PC-3 (cell line): Measurements from ENCODE around the gene CD81. TPM values are rescaled to one million over a fixed set of nuclear protein-coding genes. Genes with fewer than 3 reads are reported as not detected.

Experiments used
- ATAC-seq: fragments of 200-7000 bp; cut with Tn5 transposase; 2 replicates; pipeline ENCODE4 v1.9.1; 2020; ENCODE audit warnings: mild to moderate bottlenecking, moderate library complexity
- BruUV-seq: library from RNA; stranded (reverse); fragments of 400-500 nt; replicated peaks from 2 replicates; lab custom pipeline; 2021; lab: Mats Ljungman, UMichigan
- CTCF ChIA-PET: fragments of 300-600 bp; sonication (Branson Sonifier 250); formaldehyde crosslinking; loops from one replicate; lab custom pipeline; 2022; ENCODE audit warnings: antibody characterized with exemption; lab: Charles Lee
- POLR2A ChIA-PET: fragments of 300-600 bp; sonication (Branson Sonifier 250); formaldehyde crosslinking; loops from one replicate; lab custom pipeline; 2022; ENCODE audit warnings: antibody characterized with exemption; ENCODE audit not compliant: unreplicated experiment; lab: Charles Lee
- DNase-seq: peaks from one replicate; pipeline ENCODE4 v3.0.0-alpha.2; 2015
- H2AFZ ChIP-seq: fragments of 300-600 bp; sonication (generic); 2 replicates; pipeline ENCODE4 v1.6.0; 2016; ENCODE audit warnings: antibody characterized with exemption, low read length
- H3F3A ChIP-seq: fragments of 300-600 bp; sonication (generic); one replicate; pipeline ENCODE4 v1.6.0; 2017; ENCODE audit warnings: antibody characterized with exemption, low read length, control low read depth, mild to moderate bottlenecking; ENCODE audit not compliant: unreplicated experiment
- H3K27ac ChIP-seq: fragments of 300-600 bp; sonication (generic); 2 replicates; pipeline ENCODE4 v1.5.1; 2016; ENCODE audit warnings: mild to moderate bottlenecking, low read length
- H3K27me3 ChIP-seq: fragments of 300-600 bp; sonication (generic); 2 replicates; pipeline ENCODE4 v1.6.1; 2016; ENCODE audit warnings: low read length, mixed read lengths
- H3K36me3 ChIP-seq: fragments of 300-600 bp; sonication (generic); 2 replicates; pipeline ENCODE4 v1.6.1; 2016; ENCODE audit warnings: low read depth, mixed run types, low read length, mixed read lengths
- H3K4me1 ChIP-seq: fragments of 300-600 bp; sonication (generic); 2 replicates; pipeline ENCODE4 v1.5.1; 2016; ENCODE audit warnings: low read length; ENCODE audit not compliant: insufficient read depth
- H3K4me2 ChIP-seq: fragments of 300-600 bp; sonication (generic); 2 replicates; pipeline ENCODE4 v1.6.0; 2016; ENCODE audit warnings: low read length
- H3K4me3 ChIP-seq: fragments of 300-600 bp; sonication (generic); 2 replicates; pipeline ENCODE4 v1.5.1; 2016; ENCODE audit warnings: mild to moderate bottlenecking, low read length, mixed read lengths
- H3K79me2 ChIP-seq: fragments of 300-600 bp; sonication (generic); 2 replicates; pipeline ENCODE4 v1.6.1; 2017; ENCODE audit warnings: low read length, mixed read lengths
- H3K9ac ChIP-seq: fragments of 300-600 bp; sonication (generic); 2 replicates; pipeline ENCODE4 v1.6.0; 2016; ENCODE audit warnings: mild to moderate bottlenecking, low read length
- H3K9me2 ChIP-seq: fragments of 300-600 bp; sonication (generic); replicated peaks from 2 replicates; pipeline ENCODE4 v1.6.1; 2016; ENCODE audit warnings: mixed run types, low read length, mixed read lengths
- H3K9me3 ChIP-seq: fragments of 300-600 bp; sonication (generic); 2 replicates; pipeline ENCODE4 v1.6.1; 2016; ENCODE audit warnings: low read length, mixed read lengths
- H4K20me1 ChIP-seq: fragments of 300-600 bp; sonication (generic); 2 replicates; pipeline ENCODE4 v1.6.1; 2016; ENCODE audit warnings: low read length, mixed read lengths
- EZH2 ChIP-seq: fragments of 300-600 bp; sonication (generic); IDR thresholded peaks from one replicate; pipeline ENCODE4 v1.6.1; 2017; ENCODE audit warnings: antibody characterized with exemption, mild to moderate bottlenecking, low read length; ENCODE audit not compliant: unreplicated experiment
- EZH2phosphoT487 ChIP-seq: fragments of 300-600 bp; sonication (generic); IDR thresholded peaks from 2 replicates; pipeline ENCODE4 v1.6.1; 2018; ENCODE audit warnings: mild to moderate bottlenecking, antibody characterized with exemption, low read length, borderline replicate concordance
- intact Hi-C: fragments of 100-400 bp; cut with micrococcal nuclease; formaldehyde crosslinking; loops from 2 replicates; pipeline ENCODE4 v1.9.0; 2023
- total RNA-seq: library from RNA; depleted of rRNA; stranded (reverse); fragments of >200 nt; gene quantifications from 2 replicates; pipeline ENCODE4 v1.2.3, GENCODE V29; 2014
- TF ChIP-seq, protein P1 (sequence below): fragments of 300-600 bp; sonication (generic); conservative IDR thresholded peaks from 2 replicates; pipeline ENCODE4 v1.5.1; 2017; ENCODE audit warnings: antibody characterized with exemption, low read depth, mild to moderate bottlenecking, low read length

CD81 gene
- total RNA-seq, 1 experiment from 2014 or later, result 134 TPM

DNA sequence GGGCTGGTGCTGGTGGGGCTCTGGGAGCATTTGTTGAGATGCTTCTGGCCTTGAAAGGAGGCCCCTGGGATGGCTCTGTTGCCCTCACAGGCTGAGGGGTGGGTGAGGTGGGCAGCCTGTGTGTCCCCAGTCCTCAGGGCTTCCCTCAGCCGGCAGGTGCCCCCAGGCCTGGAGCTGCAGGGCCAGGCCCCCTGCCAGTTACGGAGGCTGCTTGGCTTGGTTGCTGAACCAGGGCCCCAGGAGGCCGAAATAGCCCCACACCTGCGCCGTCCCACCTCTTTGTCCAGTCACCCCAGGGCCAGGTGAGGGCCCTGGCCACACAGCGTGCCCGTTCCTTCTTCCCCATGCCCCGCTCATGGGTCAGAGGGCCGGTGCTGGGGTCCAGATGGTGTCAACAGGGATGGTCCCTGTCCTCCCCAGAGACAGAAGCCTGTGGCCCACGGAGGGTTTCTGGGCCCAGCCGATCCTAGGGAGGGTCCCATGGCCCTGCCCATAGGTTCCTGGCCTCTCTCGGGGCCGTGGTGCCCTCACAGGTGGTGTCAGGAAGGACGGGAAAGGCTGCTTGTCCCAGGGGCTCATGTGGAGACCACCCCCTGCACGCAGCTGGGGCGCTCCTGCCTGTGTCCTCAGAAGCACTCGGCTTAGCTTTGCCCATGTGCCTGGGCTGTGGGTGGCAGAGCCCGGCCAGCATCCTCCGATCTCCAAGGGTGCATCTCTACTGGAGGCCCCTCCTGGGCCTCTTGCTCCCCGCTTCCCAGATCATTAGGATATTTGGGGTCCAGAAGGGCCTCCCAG is 14.3 kb downstream of the CD81 start:
- H3K79me2 ChIP-seq, result peaks cover 42% of the 10 kb centered on the region
- no peak overlapping the region for H3K4me2 ChIP-seq

DNA sequence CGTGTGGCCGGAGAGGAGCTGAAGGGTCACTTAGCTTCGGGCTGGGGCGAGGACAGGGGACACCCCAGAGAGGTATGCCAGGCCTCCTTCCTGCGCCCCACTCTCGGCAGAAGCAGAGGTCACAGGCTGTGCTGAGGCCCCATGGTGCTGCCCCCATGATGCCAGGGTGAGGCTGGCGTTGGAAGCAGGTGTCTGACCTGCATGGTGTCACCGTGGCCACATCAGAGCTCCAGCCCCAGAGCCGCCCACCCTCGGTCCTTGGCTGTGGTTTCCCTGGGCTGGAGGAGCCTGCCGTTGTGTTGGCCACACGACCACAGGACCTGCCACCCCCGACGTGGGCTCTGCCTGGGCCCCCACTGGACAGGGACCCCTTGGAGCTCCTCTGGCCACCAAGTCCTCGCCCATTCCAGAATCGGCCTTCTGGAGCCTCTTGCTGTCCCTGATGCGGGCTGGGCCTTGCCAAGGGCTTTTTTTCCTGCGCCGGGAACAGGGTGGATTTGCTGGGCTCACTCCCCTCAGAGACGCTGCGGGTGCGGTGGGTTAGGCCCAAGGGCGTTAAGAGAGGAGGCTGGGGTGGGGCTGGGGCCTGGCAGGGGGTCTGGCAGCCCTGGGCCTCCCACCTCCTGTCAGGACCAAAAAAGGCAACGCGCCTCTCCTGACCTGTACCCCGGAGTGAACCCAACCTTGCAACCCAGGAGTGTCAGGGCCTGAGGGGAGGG is 15.3 kb downstream of the CD81 start:
- no peak for TF ChIP-seq EZH2
- no peak for TF ChIP-seq EZH2phosphoT487
- TF ChIP-seq, protein P1, sequence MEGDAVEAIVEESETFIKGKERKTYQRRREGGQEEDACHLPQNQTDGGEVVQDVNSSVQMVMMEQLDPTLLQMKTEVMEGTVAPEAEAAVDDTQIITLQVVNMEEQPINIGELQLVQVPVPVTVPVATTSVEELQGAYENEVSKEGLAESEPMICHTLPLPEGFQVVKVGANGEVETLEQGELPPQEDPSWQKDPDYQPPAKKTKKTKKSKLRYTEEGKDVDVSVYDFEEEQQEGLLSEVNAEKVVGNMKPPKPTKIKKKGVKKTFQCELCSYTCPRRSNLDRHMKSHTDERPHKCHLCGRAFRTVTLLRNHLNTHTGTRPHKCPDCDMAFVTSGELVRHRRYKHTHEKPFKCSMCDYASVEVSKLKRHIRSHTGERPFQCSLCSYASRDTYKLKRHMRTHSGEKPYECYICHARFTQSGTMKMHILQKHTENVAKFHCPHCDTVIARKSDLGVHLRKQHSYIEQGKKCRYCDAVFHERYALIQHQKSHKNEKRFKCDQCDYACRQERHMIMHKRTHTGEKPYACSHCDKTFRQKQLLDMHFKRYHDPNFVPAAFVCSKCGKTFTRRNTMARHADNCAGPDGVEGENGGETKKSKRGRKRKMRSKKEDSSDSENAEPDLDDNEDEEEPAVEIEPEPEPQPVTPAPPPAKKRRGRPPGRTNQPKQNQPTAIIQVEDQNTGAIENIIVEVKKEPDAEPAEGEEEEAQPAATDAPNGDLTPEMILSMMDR, result no peak
- Histone ChIP-seq H3K9me3 (no peaks in the 10 kb centered on the region), H3K9me2 (no peaks in the 10 kb centered on the region), H4K20me1 (peaks cover 14% of the 10 kb centered on the region; the same call in 1 of the 2 replicates), H3K4me1 (no peaks in the 10 kb centered on the region), H3F3A (no peaks in the 10 kb centered on the region), H3K36me3 (no peaks in the 10 kb centered on the region; the same call in 1 of the 2 replicates), H3K4me2 (no peak overlapping the region), H2AFZ (no peak overlapping the region), H3K4me3 (no peak overlapping the region), H3K79me2 (peaks cover 32% of the 10 kb centered on the region), H3K9ac (no peak overlapping the region), H3K27ac (no peak overlapping the region), H3K27me3 (no peaks in the 10 kb centered on the region)
- intact Hi-C loops, result no loop called here
- no peak for ATAC-seq
- ChIA-PET CTCF (no interaction called here), POLR2A (no interaction called here)
- DNase-seq, result no peak
- no TSS peak for BruUV-seq

More for the DNA sequence above, 14.3 kb downstream of the CD81 start:
- Histone ChIP-seq H3F3A (no peaks in the 10 kb centered on the region), H3K9me3 (no peaks in the 10 kb centered on the region), H3K4me1 (no peaks in the 10 kb centered on the region), H3K27ac (no peak overlapping the region), H3K4me3 (no peak overlapping the region), H2AFZ (no peak overlapping the region), H3K36me3 (no peaks in the 10 kb centered on the region; the same call in 1 of the 2 replicates), H3K9me2 (no peaks in the 10 kb centered on the region), H3K9ac (no peak overlapping the region), H3K27me3 (no peaks in the 10 kb centered on the region), H4K20me1 (peaks cover 24% of the 10 kb centered on the region; the same call in 1 of the 2 replicates)
- DNase-seq (no peak), ATAC-seq (no peak)
- ChIA-PET POLR2A (no interaction called here), CTCF (interaction anchor here (1.0 kb wide), 1 partner anchor 13 kb away, joined by 3 read pairs; no protein-coding TSS in a partner anchor)
- TF ChIP-seq, protein P1, result no peak
- TF ChIP-seq EZH2 (no peak), EZH2phosphoT487 (no peak)
- intact Hi-C loops, result no loop called here
- no TSS peak for BruUV-seq
